ENCODE data around the gene JUP. TPM values are rescaled to one million over a fixed set of nuclear protein-coding genes. Genes with fewer than 3 reads are reported as not detected.

Gene JUP
- total RNA-seq, 1 experiment from 2014 or later: 132 TPM

GRCh38 chr17:41734139-41734948 is 52.2 kb downstream of the JUP start, which contains the start of gene HAP1:
HAP1 (minus strand) TSS chr17:41734643; CDS start chr17:41734634, 9 bp downstream.
- Histone ChIP-seq H3K9me3 (ENCODE audit: low read length) (no peaks in the 10 kb centered on the region), H3K27me3 (ENCODE audit: low read length) (no peaks in the 10 kb centered on the region), H4K20me1 (ENCODE audit: low read length) (no peaks in the 10 kb centered on the region), H3K9me2 (replicated peaks; ENCODE audit: low read length) (no peaks in the 10 kb centered on the region), H3K4me1 (ENCODE audit: insufficient read depth, low read length) (peaks cover 20% of the 10 kb centered on the region), H3K36me3 (ENCODE audit: low read depth, low read length) (no peaks in the 10 kb centered on the region), H3K79me2 (ENCODE audit: low read length) (no peaks in the 10 kb centered on the region), H3K27ac (ENCODE audit: low read length) (no peak within 1 kb of the TSS), H2AFZ (ENCODE audit: low read length) (peak within 1 kb of the TSS; percentile 85), H3K9ac (ENCODE audit: low read length) (peak within 1 kb of the TSS; percentile 17; the same call in 1 of the 2 replicates), H3K4me2 (ENCODE audit: low read length) (peak within 1 kb of the TSS; percentile 80), H3F3A (ENCODE audit: low read length, unreplicated experiment) (no peaks in the 10 kb centered on the region), H3K4me3 (ENCODE audit: low read length) (peak within 1 kb of the TSS; percentile 81)
- ChIA-PET POLR2A (ENCODE audit: unreplicated experiment) (interaction anchor here (0.6 kb wide), 1 partner anchor 15 kb away, joined by 4 read pairs; no protein-coding TSS in a partner anchor), CTCF (interaction anchor here (0.5 kb wide), 1 partner anchor 68 kb away, joined by 3 read pairs; no protein-coding TSS in a partner anchor)
- ATAC-seq (peak; percentile 66), DNase-seq (peak; percentile 50)
- BruUV-seq (replicated peaks): TSS peak; percentile 56
- TF ChIP-seq, protein P1, sequence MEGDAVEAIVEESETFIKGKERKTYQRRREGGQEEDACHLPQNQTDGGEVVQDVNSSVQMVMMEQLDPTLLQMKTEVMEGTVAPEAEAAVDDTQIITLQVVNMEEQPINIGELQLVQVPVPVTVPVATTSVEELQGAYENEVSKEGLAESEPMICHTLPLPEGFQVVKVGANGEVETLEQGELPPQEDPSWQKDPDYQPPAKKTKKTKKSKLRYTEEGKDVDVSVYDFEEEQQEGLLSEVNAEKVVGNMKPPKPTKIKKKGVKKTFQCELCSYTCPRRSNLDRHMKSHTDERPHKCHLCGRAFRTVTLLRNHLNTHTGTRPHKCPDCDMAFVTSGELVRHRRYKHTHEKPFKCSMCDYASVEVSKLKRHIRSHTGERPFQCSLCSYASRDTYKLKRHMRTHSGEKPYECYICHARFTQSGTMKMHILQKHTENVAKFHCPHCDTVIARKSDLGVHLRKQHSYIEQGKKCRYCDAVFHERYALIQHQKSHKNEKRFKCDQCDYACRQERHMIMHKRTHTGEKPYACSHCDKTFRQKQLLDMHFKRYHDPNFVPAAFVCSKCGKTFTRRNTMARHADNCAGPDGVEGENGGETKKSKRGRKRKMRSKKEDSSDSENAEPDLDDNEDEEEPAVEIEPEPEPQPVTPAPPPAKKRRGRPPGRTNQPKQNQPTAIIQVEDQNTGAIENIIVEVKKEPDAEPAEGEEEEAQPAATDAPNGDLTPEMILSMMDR (conservative IDR thresholded peaks at IDR 0.05; ENCODE audit: low read depth, low read length): no peak
- TF ChIP-seq EZH2 (IDR thresholded peaks at IDR 0.05; ENCODE audit: low read length, unreplicated experiment) (no peak), EZH2phosphoT487 (IDR thresholded peaks at IDR 0.05; ENCODE audit: borderline replicate concordance, low read length) (no peak)
- intact Hi-C loops (cut with micrococcal nuclease): no loop called here

DNA sequence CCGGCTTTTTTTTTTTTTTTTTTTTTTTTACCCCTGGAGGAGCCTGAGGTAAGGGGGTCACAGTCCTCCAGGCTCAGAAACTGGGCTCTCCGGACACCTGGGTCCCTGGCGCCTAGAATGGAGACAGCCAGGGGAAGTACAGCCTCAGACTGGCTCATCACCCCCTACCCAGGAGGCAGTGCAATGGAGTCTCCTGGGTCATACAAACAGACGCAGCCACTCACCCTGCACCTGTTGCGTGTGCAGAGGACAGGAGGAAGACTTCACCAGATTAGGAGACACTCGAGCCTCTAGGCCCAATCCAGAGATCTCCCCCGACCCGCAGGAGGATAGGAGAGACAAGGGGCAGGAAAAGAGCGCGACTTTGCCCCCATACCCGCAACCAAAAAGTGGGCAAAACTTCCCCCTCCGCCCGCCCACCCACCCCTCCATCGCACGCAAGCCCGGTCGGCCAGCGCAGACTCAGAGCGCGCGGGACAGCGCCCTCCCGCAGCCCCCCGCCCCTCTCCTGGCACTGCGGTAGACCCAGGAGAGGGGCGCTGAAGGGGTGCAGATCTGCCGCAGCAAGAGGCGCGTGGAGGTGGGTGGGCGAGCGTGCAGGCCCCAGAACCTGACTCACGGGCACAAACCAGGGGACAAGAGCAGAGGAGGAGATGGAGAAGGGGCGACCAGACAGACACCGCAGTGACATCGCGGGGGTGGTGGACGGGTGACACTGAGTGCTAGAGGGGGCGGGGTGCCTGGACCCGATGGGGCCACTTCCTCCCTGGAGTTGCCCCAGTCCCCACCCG is 53.0 kb downstream of the JUP start:
- no peaks in the 10 kb centered on the region for H3K79me2 ChIP-seq (ENCODE audit: low read length)
- no peaks in the 10 kb centered on the region for H3K36me3 ChIP-seq (ENCODE audit: low read depth, low read length)
- CTCF ChIA-PET: interaction anchor here (0.5 kb wide), 1 partner anchor 69 kb away, joined by 3 read pairs; no protein-coding TSS in a partner anchor
- DNase-seq (no peak), ATAC-seq (no peak)
- POLR2A ChIA-PET (ENCODE audit: unreplicated experiment): interaction anchor here (0.6 to 0.7 kb wide), 2 partner anchors 16 to 70 kb away, joined by 4 to 26 read pairs; no protein-coding TSS in a partner anchor
- peak overlapping the region; percentile 81 for H3K4me3 ChIP-seq (ENCODE audit: low read length)
- intact Hi-C loops (cut with micrococcal nuclease): no loop called here
- TF ChIP-seq EZH2 (IDR thresholded peaks at IDR 0.05; ENCODE audit: low read length, unreplicated experiment): no peak
- TF ChIP-seq, protein P1 (conservative IDR thresholded peaks at IDR 0.05; ENCODE audit: low read depth, low read length): no peak
- TF ChIP-seq EZH2phosphoT487 (IDR thresholded peaks at IDR 0.05; ENCODE audit: borderline replicate concordance, low read length): no peak
- no peaks in the 10 kb centered on the region for H4K20me1 ChIP-seq (ENCODE audit: low read length)
- no peaks in the 10 kb centered on the region for H3K9me2 ChIP-seq (replicated peaks; ENCODE audit: low read length)
- H2AFZ ChIP-seq (ENCODE audit: low read length): no peak overlapping the region; the same call in 1 of the 2 replicates
- H3K4me2 ChIP-seq (ENCODE audit: low read length): peak overlapping the region; percentile 80
- peaks cover 11% of the 10 kb centered on the region for H3K4me1 ChIP-seq (ENCODE audit: insufficient read depth, low read length)
- no TSS peak for BruUV-seq (replicated peaks)
- H3K27me3 ChIP-seq (ENCODE audit: low read length): no peaks in the 10 kb centered on the region
- H3F3A ChIP-seq (ENCODE audit: low read length, unreplicated experiment): no peaks in the 10 kb centered on the region
- no peak overlapping the region for H3K27ac ChIP-seq (ENCODE audit: low read length)
- no peaks in the 10 kb centered on the region for H3K9me3 ChIP-seq (ENCODE audit: low read length)
- H3K9ac ChIP-seq (ENCODE audit: low read length): no peak overlapping the region
